Measurements from ENCODE around the gene SFTPA1.

DNA sequence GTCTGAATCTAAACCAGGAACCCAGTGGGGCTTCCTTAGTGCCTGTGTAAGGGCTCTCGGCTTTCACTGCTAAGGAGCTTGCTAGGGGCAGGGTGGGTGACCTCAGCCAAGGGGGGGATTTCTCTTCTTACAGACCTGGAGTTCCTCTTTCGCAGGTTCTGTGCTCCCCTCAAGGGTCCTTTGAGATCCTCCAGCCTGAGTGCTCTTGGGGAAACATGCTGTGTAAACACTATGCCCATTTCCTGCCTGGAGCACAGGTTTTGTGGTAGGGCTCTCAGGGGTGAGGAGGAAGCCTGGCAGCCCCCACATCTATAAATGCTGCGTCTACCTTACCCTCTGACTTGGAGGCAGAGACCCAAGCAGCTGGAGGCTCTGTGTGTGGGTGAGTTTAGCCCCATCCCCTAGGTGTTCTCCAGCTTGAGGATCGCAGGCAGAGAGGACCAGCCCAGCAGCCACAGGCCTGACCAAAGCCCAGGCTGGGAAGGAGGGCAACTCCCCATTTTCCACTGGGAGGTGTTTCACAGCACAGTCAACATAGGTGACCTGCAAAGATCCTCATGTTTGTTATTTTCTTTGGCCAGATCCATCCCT is at the start of gene SFTPA1:
- TF ChIP-seq, protein P1, sequence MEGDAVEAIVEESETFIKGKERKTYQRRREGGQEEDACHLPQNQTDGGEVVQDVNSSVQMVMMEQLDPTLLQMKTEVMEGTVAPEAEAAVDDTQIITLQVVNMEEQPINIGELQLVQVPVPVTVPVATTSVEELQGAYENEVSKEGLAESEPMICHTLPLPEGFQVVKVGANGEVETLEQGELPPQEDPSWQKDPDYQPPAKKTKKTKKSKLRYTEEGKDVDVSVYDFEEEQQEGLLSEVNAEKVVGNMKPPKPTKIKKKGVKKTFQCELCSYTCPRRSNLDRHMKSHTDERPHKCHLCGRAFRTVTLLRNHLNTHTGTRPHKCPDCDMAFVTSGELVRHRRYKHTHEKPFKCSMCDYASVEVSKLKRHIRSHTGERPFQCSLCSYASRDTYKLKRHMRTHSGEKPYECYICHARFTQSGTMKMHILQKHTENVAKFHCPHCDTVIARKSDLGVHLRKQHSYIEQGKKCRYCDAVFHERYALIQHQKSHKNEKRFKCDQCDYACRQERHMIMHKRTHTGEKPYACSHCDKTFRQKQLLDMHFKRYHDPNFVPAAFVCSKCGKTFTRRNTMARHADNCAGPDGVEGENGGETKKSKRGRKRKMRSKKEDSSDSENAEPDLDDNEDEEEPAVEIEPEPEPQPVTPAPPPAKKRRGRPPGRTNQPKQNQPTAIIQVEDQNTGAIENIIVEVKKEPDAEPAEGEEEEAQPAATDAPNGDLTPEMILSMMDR (optimal IDR thresholded peaks at IDR 0.05 in 1 of 3, IDR thresholded peaks at IDR 0.05 in 1 of 3, conservative IDR thresholded peaks at IDR 0.05 in 1 of 3; ENCODE audit: extremely low read depth in 1 of 3, insufficient read depth in 2 of 3, low read length in 3 of 3): no peak
- TF ChIP-seq EZH2 (IDR thresholded peaks at IDR 0.05; ENCODE audit: low read length): no peak

All from keratinocyte (primary cell).